ENCODE data around the gene AQP12B. TPM values are rescaled to one million over a fixed set of nuclear protein-coding genes. Genes with fewer than 3 reads are reported as not detected.
A peak's percentile ranks its signal among the peaks of the same experiment; 100 is the strongest.

AQP12B gene
- total RNA-seq, 3 donors from 2014 or later: not detected

- peak in 1 of 2 donors; percentile 10 for DNase-seq (ENCODE audit: low spot score in 2 of 2)
- Histone ChIP-seq H3K9me3 (no peaks in the 10 kb centered on the region), H3K27ac (no peak overlapping the region), H3K36me3 (no peaks in the 10 kb centered on the region), H3K27me3 (peaks cover 0 to 59% of the 10 kb centered on the region in 2 donors), H3K4me3 (no peak overlapping the region), H3K4me1 (no peaks in the 10 kb centered on the region)
- TF ChIP-seq CTCF (IDR thresholded peaks at IDR 0.05) (no peak), POLR2AphosphoS5 (IDR thresholded peaks at IDR 0.05) (no peak), POLR2A (IDR thresholded peaks at IDR 0.05) (no peak)
- intact Hi-C loops (cut with DNase I; ENCODE audit: low total_unique reads): no loop called here
Measured at GRCh38 chr2:240644171-240644651, 38.5 kb downstream of the AQP12B start.

- Histone ChIP-seq H3K4me1 (no peaks in the 10 kb centered on the region), H3K4me3 (no peak overlapping the region), H3K27ac (no peak overlapping the region), H3K9me3 (no peaks in the 10 kb centered on the region), H3K36me3 (no peaks in the 10 kb centered on the region), H3K27me3 (peaks cover 0 to 59% of the 10 kb centered on the region in 2 donors)
- no peak for DNase-seq (ENCODE audit: low spot score in 2 of 2)
- intact Hi-C loops (cut with DNase I; ENCODE audit: low total_unique reads): no loop called here
- no peak for TF ChIP-seq POLR2AphosphoS5 (IDR thresholded peaks at IDR 0.05)
- no peak for TF ChIP-seq POLR2A (IDR thresholded peaks at IDR 0.05)
- no peak for TF ChIP-seq CTCF (IDR thresholded peaks at IDR 0.05)
Measured at GRCh38 chr2:240643811-240644150, 38.9 kb downstream of the AQP12B start.

- no peaks in the 10 kb centered on the region for H3K9me3 ChIP-seq
- no peaks in the 10 kb centered on the region for H3K4me1 ChIP-seq
- intact Hi-C loops (cut with DNase I; ENCODE audit: low total_unique reads): no loop called here
- peak in 1 of 2 donors; percentile 5 for DNase-seq (ENCODE audit: low spot score in 2 of 2)
- TF ChIP-seq CTCF (IDR thresholded peaks at IDR 0.05) (no peak), POLR2AphosphoS5 (IDR thresholded peaks at IDR 0.05) (no peak), POLR2A (IDR thresholded peaks at IDR 0.05) (no peak)
- H3K27me3 ChIP-seq: peaks cover 0 to 55% of the 10 kb centered on the region in 2 donors
- H3K36me3 ChIP-seq: no peaks in the 10 kb centered on the region
- no peak overlapping the region for H3K4me3 ChIP-seq
- no peak overlapping the region for H3K27ac ChIP-seq
Measured at GRCh38 chr2:240643093-240643810, 39.4 kb downstream of the AQP12B start.

GRCh38 chr2:240642806-240643092, 39.9 kb downstream of the AQP12B start:
- intact Hi-C loops (cut with DNase I; ENCODE audit: low total_unique reads): no loop called here
- H3K36me3 ChIP-seq: no peaks in the 10 kb centered on the region
- no peak overlapping the region for H3K27ac ChIP-seq
- H3K27me3 ChIP-seq: peaks cover 0 to 50% of the 10 kb centered on the region in 2 donors
- peak in 1 of 2 donors; percentile 6 for DNase-seq (ENCODE audit: low spot score in 2 of 2)
- no peak for TF ChIP-seq POLR2A (IDR thresholded peaks at IDR 0.05)
- no peak for TF ChIP-seq POLR2AphosphoS5 (IDR thresholded peaks at IDR 0.05)
- no peak for TF ChIP-seq CTCF (IDR thresholded peaks at IDR 0.05)
- H3K4me1 ChIP-seq: no peaks in the 10 kb centered on the region
- no peaks in the 10 kb centered on the region for H3K9me3 ChIP-seq
- H3K4me3 ChIP-seq: no peak overlapping the region

- no peaks in the 10 kb centered on the region for H3K36me3 ChIP-seq
- TF ChIP-seq CTCF (IDR thresholded peaks at IDR 0.05): no peak
- TF ChIP-seq POLR2AphosphoS5 (IDR thresholded peaks at IDR 0.05): no peak
- TF ChIP-seq POLR2A (IDR thresholded peaks at IDR 0.05): no peak
- peaks cover 0 to 45% of the 10 kb centered on the region in 2 donors for H3K27me3 ChIP-seq
- no peak overlapping the region for H3K27ac ChIP-seq
- no peaks in the 10 kb centered on the region for H3K9me3 ChIP-seq
- no peaks in the 10 kb centered on the region for H3K4me1 ChIP-seq
- DNase-seq (ENCODE audit: low spot score in 2 of 2): no peak
- intact Hi-C loops (cut with DNase I; ENCODE audit: low total_unique reads): no loop called here
- no peak overlapping the region for H3K4me3 ChIP-seq
Measured at GRCh38 chr2:240642061-240642805, 40.5 kb downstream of the AQP12B start.
